Fibroblast of pulmonary artery (primary cell): ENCODE measurements around the gene AK1.

Experiments used
- DNase-seq: peaks from one replicate; pipeline ENCODE4 v3.0.0-alpha.2; 2010; ENCODE audit warnings: low read depth
- H3K4me3 ChIP-seq: replicated peaks from 2 replicates; pipeline ENCODE4 v1.5.1; 2011; ENCODE audit warnings: low read depth, mild to moderate bottlenecking, control low read depth, low read length, moderate library complexity
- CTCF ChIP-seq: IDR thresholded peaks from 2 replicates; pipeline ENCODE4 v1.5.1; 2011; ENCODE audit warnings: mild to moderate bottlenecking, control low read depth, low read length, inconsistent platforms; ENCODE audit errors: missing control alignments

Gene AK1

DNA sequence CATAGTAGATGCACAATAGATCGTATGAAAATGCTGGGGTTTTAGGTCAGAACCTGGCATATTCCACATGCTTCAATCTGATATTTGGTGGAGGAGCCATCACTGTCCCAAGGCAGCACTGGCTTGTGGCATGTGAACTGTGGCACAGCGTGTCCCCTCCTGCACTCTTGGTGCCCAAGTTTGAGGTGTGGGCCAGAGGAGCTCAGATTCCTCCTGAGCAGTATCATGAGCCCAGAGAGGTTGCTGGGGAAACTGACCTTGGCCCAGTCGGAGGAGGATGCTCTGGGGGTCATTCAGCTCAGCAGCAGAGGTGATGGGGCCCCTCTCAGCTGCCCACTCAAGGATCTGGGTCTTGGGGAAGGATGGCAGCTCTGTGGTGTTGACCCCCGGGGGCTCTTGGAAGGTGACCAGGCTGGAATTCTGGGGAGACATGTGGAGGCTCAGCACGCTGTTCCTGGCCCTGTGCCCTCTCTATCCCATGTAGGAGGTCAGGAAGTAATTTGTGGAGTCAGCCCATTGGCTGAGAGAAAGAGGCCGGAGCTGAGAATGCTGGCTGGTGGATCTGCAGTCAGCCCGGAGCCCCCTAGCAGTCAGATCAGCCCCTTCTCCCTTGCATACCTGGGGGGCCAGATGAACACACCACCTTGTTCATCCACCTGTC is 51.1 kb downstream of the AK1 start:
- H3K4me3 ChIP-seq, result no peak overlapping the region
- DNase-seq, result no peak
- no peak for TF ChIP-seq CTCF

GRCh38 chr9:127825319-127826051 is 52.0 kb downstream of the AK1 start:
- no peak overlapping the region for H3K4me3 ChIP-seq
- TF ChIP-seq CTCF, result no peak
- no peak for DNase-seq

- no peak for DNase-seq
- no peak overlapping the region for H3K4me3 ChIP-seq
- TF ChIP-seq CTCF, result no peak
These were observed 55.4 kb downstream of the AK1 start for GRCh38 chr9:127822108-127822507.

DNA sequence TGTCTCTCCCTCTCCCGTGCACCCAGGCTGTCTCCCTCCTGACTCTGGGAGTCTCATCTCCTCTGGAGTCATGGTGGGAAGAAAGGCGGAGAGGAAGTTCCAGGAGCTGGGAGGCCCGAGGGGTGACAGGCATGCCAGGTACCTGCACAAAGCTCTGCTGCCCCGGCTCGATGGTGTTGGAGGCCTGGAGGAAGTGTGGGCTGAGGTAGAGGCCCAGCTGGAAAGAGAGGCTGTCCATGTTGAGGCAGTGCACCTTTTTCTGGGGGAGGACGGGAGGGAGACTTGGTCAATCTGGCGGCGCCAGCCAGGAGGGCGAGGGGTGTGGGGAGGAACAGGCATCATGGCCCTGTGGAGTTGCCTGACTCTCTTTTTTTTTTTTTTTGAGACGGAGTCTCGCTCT is 58.9 kb downstream of the AK1 start:
- no peak for DNase-seq
- no peak for TF ChIP-seq CTCF
- no peak overlapping the region for H3K4me3 ChIP-seq

DNA sequence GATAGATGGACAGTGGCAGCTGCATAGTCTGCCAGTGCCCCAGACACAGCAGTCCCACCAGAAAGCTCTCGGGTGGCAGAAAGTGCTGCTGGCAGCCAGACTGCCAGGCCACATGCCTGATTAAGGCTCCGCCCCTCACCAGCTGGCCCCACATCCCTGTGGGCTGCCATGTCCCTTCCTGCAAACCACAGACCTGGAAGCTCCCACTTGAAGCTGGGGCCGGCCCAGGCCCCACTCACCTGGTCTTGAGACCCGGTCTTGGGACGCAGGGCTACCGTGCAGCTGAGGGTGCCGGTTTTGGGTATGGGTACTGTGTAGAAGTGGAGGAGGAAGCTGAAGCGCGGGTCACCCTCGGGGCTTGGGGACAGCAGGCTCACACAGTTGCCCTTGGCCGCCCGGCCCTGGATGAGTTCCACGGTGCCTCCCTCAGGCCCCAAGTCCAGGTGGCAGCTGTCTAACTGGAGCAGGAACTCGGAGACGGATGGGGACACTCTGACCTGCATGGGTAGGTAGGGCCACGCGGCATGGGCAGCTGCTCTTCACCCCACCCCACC is 59.5 kb downstream of the AK1 start:
- H3K4me3 ChIP-seq, result no peak overlapping the region
- TF ChIP-seq CTCF, result no peak
- no peak for DNase-seq

GRCh38 chr9:127816728-127817127 is 60.7 kb downstream of the AK1 start:
- no peak for TF ChIP-seq CTCF
- DNase-seq, result no peak
- no peak overlapping the region for H3K4me3 ChIP-seq
